ENCODE results near the gene UBA1.

DNA sequence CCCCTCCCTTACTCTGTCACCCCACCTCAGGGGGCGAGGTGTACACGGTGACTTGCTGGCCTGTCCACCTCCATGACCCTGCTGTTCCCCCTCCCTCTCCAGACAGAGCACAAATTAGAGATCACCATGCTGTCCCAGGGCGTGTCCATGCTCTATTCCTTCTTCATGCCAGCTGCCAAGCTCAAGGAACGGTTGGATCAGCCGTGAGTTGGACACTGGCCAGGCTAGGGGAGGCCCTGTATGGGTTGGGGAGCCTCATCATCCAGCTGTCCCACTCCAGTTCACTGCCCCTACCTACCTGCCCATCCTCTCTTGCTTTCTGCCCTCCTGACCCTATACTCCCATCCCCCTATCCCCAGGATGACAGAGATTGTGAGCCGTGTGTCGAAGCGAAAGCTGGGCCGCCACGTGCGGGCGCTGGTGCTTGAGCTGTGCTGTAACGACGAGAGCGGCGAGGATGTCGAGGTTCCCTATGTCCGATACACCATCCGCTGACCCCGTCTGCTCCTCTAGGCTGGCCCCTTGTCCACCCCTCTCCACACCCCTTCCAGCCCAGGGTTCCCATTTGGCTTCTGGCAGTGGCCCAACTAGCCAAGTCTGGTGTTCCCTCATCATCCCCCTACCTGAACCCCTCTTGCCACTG lies 20.9 kb downstream of the UBA1 start:
- TF ChIP-seq, protein P1, sequence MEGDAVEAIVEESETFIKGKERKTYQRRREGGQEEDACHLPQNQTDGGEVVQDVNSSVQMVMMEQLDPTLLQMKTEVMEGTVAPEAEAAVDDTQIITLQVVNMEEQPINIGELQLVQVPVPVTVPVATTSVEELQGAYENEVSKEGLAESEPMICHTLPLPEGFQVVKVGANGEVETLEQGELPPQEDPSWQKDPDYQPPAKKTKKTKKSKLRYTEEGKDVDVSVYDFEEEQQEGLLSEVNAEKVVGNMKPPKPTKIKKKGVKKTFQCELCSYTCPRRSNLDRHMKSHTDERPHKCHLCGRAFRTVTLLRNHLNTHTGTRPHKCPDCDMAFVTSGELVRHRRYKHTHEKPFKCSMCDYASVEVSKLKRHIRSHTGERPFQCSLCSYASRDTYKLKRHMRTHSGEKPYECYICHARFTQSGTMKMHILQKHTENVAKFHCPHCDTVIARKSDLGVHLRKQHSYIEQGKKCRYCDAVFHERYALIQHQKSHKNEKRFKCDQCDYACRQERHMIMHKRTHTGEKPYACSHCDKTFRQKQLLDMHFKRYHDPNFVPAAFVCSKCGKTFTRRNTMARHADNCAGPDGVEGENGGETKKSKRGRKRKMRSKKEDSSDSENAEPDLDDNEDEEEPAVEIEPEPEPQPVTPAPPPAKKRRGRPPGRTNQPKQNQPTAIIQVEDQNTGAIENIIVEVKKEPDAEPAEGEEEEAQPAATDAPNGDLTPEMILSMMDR (conservative IDR thresholded peaks at IDR 0.05; ENCODE audit: low read length): no peak
- TF ChIP-seq EZH2phosphoT487 (IDR thresholded peaks at IDR 0.05; ENCODE audit: borderline replicate concordance): no peak
